ENCODE data around the gene NEURL3. TPM values are rescaled to one million over a fixed set of nuclear protein-coding genes. Genes with fewer than 3 reads are reported as not detected.
A peak's percentile ranks its signal among the peaks of the same experiment; 100 is the strongest.

NEURL3 gene
- total and polyA plus RNA-seq, 9 of the 15 experiments (the other 6 are each of a cell fraction or from before 2014, with no cell fraction given) = not detected

GRCh38 chr2:96510931-96511595 lies 5.9 kb upstream of the NEURL3 start:
- ChIA-PET CTCF (ENCODE audit: low intra/inter-chr PET ratio) (interaction anchor here (4.0 kb wide), 1 partner anchor 103 kb away, joined by 21 read pairs; no protein-coding TSS in a partner anchor), POLR2A (interaction anchor here (1.0 kb wide), 1 partner anchor 19 kb away, joined by 4 read pairs; no protein-coding TSS in a partner anchor)
- Histone ChIP-seq H3K9me1 (ENCODE audit: control insufficient read depth, insufficient read depth, low read length) (peaks cover 2% of the 10 kb centered on the region), H2AFZ (ENCODE audit: low read depth, low read length) (no peak overlapping the region), H3K4me2 (ENCODE audit: insufficient read depth, low read length) (no peak overlapping the region), H3K36me3 (ENCODE audit: control insufficient read depth, insufficient read depth, low read length) (no peaks in the 10 kb centered on the region), H3K79me2 (ENCODE audit: control insufficient read depth, insufficient read depth, low read length) (no peaks in the 10 kb centered on the region), H3K27me3 (ENCODE audit: control insufficient read depth in 2 of 2, insufficient read depth in 2 of 2, low read length in 2 of 2) (peaks cover 4 to 44% of the 10 kb centered on the region in 2 experiments; a peak in 3 of 5 replicates), H4K20me1 (replicated peaks; ENCODE audit: control insufficient read depth, insufficient read depth, low read length) (peaks cover 7% of the 10 kb centered on the region), H3K4me3 (no peak overlapping the region), H3K9ac (ENCODE audit: insufficient read depth in 1 of 2, low read depth in 2 of 2, low read length in 2 of 2) (no peak overlapping the region), H3K9me3 (replicated peaks; ENCODE audit: control insufficient read depth, insufficient read depth, low read depth, low read length) (no peaks in the 10 kb centered on the region), H3K4me1 (replicated peaks in 1 of 2; ENCODE audit: control insufficient read depth in 2 of 2, insufficient read depth in 2 of 2, low read length in 2 of 2) (peaks cover 7 to 24% of the 10 kb centered on the region in 2 experiments; a peak in 4 of 5 replicates), H3K27ac (ENCODE audit: extremely low read depth, low read depth, low read length) (no peak overlapping the region)
- BruUV-seq (replicated peaks) = no TSS peak
- TF ChIP-seq USF1 (CRISPR knock-in tag; IDR thresholded peaks at IDR 0.05) (peak; percentile 33; the same call in 1 of the 2 replicates), TRIM28 (IDR thresholded peaks at IDR 0.05) (no peak), CEBPZ (IDR thresholded peaks at IDR 0.05; ENCODE audit: borderline replicate concordance, low read depth, low read length) (no peak), SNIP1 (IDR thresholded peaks at IDR 0.05; ENCODE audit: low read depth) (no peak), RNF2 (IDR thresholded peaks at IDR 0.05) (no peak), NCOA6 (IDR thresholded peaks at IDR 0.05) (no peak), COPS2 (conservative IDR thresholded peaks at IDR 0.05) (no peak)
- in situ Hi-C loops (cut with MboI) = loop anchor here (5.0 to 25.0 kb wide), 3 partner anchors 104 to 724 kb away; no protein-coding TSS in a partner anchor
- intact Hi-C loops (cut with micrococcal nuclease) = no loop called here
- WGBS (ENCODE audit: insufficient coverage, low coverage, missing lambda C conversion rate) = 3% methylated on average over 5 of the region's 6 CpGs
- FAIRE-seq (no peak), DNase-seq (ENCODE audit: extremely low read depth in 1 of 4, low spot score in 3 of 4) (no peak), ATAC-seq (no peak)

Measured in K562 (cell line).